Activated T-helper 17 cell treated with anti-CD3 and anti-CD28 coated beads, Interleukin-2, amount 50 U/mL, for 72 hours (primary cell): ENCODE measurements around the gene BTN1A1. TPM values are rescaled to one million over a fixed set of nuclear protein-coding genes. Genes with fewer than 3 reads are reported as not detected.

Experiments used
- ATAC-seq: fragments of 150-1000 bp; cut with Tn5 transposase; replicated peaks from 2 replicates; pipeline ENCODE4 v1.10.0; 2021; ENCODE audit warnings: mild to moderate bottlenecking, moderate library complexity
- H3K27ac Mint-ChIP-seq: one replicate; pipeline ENCODE4 v1.8.0; 2022; ENCODE audit warnings: mixed read lengths
- H3K27me3 Mint-ChIP-seq: one replicate; pipeline ENCODE4 v1.8.0; 2022; ENCODE audit warnings: mixed read lengths
- H3K36me3 Mint-ChIP-seq: one replicate; pipeline ENCODE4 v1.8.0; 2022; ENCODE audit warnings: low read depth, mild to moderate bottlenecking, mixed read lengths
- H3K4me1 Mint-ChIP-seq: one replicate; pipeline ENCODE4 v1.8.0; 2022; ENCODE audit warnings: mixed read lengths
- H3K4me3 Mint-ChIP-seq: one replicate; pipeline ENCODE4 v1.8.0; 2022; ENCODE audit warnings: mild to moderate bottlenecking, mixed read lengths
- H3K9me3 Mint-ChIP-seq: one replicate; pipeline ENCODE4 v1.8.0; 2022; ENCODE audit warnings: mixed read lengths
- total RNA-seq, 2 donors: library from RNA; stranded (reverse); gene quantifications; one replicate each; pipeline ENCODE4 v1.2.3, GENCODE V29; 2022

Gene BTN1A1
- total RNA-seq, 2 donors from 2014 or later: 0.21 TPM; not detected in 1

- Mint-ChIP-seq H3K4me3 (no peak overlapping the region), H3K27me3 (no peaks in the 10 kb centered on the region), H3K4me1 (no peaks in the 10 kb centered on the region), H3K36me3 (peaks cover 23% of the 10 kb centered on the region), H3K27ac (peak overlapping the region; percentile 85), H3K9me3 (no peaks in the 10 kb centered on the region)
- peak; percentile 73 for ATAC-seq
Observed at GRCh38 chr6:26550250-26550993, 50.3 kb downstream of the BTN1A1 start.

GRCh38 chr6:26552205-26552604, 52.1 kb downstream of the BTN1A1 start:
- H3K27ac Mint-ChIP-seq: no peak overlapping the region
- no peak overlapping the region for H3K4me3 Mint-ChIP-seq
- ATAC-seq: no peak
- no peaks in the 10 kb centered on the region for H3K27me3 Mint-ChIP-seq
- peaks cover 11% of the 10 kb centered on the region for H3K36me3 Mint-ChIP-seq
- H3K9me3 Mint-ChIP-seq: no peaks in the 10 kb centered on the region
- H3K4me1 Mint-ChIP-seq: no peaks in the 10 kb centered on the region

- no peak overlapping the region for H3K4me3 Mint-ChIP-seq
Observed at GRCh38 chr6:26552640-26553188, 52.6 kb downstream of the BTN1A1 start.

GRCh38 chr6:26553264-26553634, 53.1 kb downstream of the BTN1A1 start:
- no peak overlapping the region for H3K27ac Mint-ChIP-seq
- no peaks in the 10 kb centered on the region for H3K4me1 Mint-ChIP-seq
- peak; percentile 66 for ATAC-seq
- no peaks in the 10 kb centered on the region for H3K27me3 Mint-ChIP-seq
- no peak overlapping the region for H3K4me3 Mint-ChIP-seq
- no peaks in the 10 kb centered on the region for H3K9me3 Mint-ChIP-seq
- H3K36me3 Mint-ChIP-seq: peaks cover 10% of the 10 kb centered on the region

More at GRCh38 chr6:26552640-26553188, 52.6 kb downstream of the BTN1A1 start:
- no peaks in the 10 kb centered on the region for H3K27me3 Mint-ChIP-seq
- H3K36me3 Mint-ChIP-seq: peaks cover 10% of the 10 kb centered on the region
- H3K9me3 Mint-ChIP-seq: no peaks in the 10 kb centered on the region
- H3K4me1 Mint-ChIP-seq: no peaks in the 10 kb centered on the region
- ATAC-seq: no peak
- no peak overlapping the region for H3K27ac Mint-ChIP-seq

- peaks cover 10% of the 10 kb centered on the region for H3K36me3 Mint-ChIP-seq
- H3K4me1 Mint-ChIP-seq: no peaks in the 10 kb centered on the region
- H3K27ac Mint-ChIP-seq: no peak overlapping the region
- ATAC-seq: peak; percentile 53
- no peak overlapping the region for H3K4me3 Mint-ChIP-seq
- H3K27me3 Mint-ChIP-seq: no peaks in the 10 kb centered on the region
- H3K9me3 Mint-ChIP-seq: no peaks in the 10 kb centered on the region
Observed at GRCh38 chr6:26553635-26554446, 53.7 kb downstream of the BTN1A1 start.

GRCh38 chr6:26554447-26554696, 54.3 kb downstream of the BTN1A1 start:
- Mint-ChIP-seq H3K27ac (no peak overlapping the region), H3K36me3 (peaks cover 10% of the 10 kb centered on the region), H3K4me3 (no peak overlapping the region), H3K27me3 (no peaks in the 10 kb centered on the region), H3K9me3 (no peaks in the 10 kb centered on the region), H3K4me1 (no peaks in the 10 kb centered on the region)
- ATAC-seq: no peak

- peak; percentile 13 for ATAC-seq
- Mint-ChIP-seq H3K4me3 (no peak overlapping the region), H3K9me3 (no peaks in the 10 kb centered on the region), H3K4me1 (no peaks in the 10 kb centered on the region), H3K36me3 (peaks cover 10% of the 10 kb centered on the region), H3K27ac (no peak overlapping the region), H3K27me3 (no peaks in the 10 kb centered on the region)
Observed at GRCh38 chr6:26554697-26555504, 54.8 kb downstream of the BTN1A1 start.

- Mint-ChIP-seq H3K4me3 (peak overlapping the region; percentile 3), H3K27me3 (no peaks in the 10 kb centered on the region), H3K4me1 (no peaks in the 10 kb centered on the region), H3K9me3 (no peaks in the 10 kb centered on the region), H3K27ac (peak overlapping the region; percentile 75), H3K36me3 (peaks cover 10% of the 10 kb centered on the region)
- no peak for ATAC-seq
Observed at GRCh38 chr6:26555505-26556262, 55.6 kb downstream of the BTN1A1 start.

GRCh38 chr6:26556263-26557070, 56.4 kb downstream of the BTN1A1 start:
- H3K27ac Mint-ChIP-seq: peak overlapping the region; percentile 75
- no peaks in the 10 kb centered on the region for H3K9me3 Mint-ChIP-seq
- peaks cover 10% of the 10 kb centered on the region for H3K36me3 Mint-ChIP-seq
- no peaks in the 10 kb centered on the region for H3K27me3 Mint-ChIP-seq
- peak overlapping the region; percentile 3 for H3K4me3 Mint-ChIP-seq
- ATAC-seq: no peak
- no peaks in the 10 kb centered on the region for H3K4me1 Mint-ChIP-seq

Other genes starting within 250 kb of the BTN1A1 start
- gene BTN3A2, start 135.1 kb upstream of the BTN1A1 start, total RNA-seq: 100 to 1,000 TPM in 1 of 2 donors, 10 to 100 TPM in 1; 70.5 to 134 TPM
- 10 to 100 TPM; 20.7 to 46.3 TPM for gene BTN2A2, start 117.2 kb upstream of the BTN1A1 start, total RNA-seq
- gene BTN3A1, start 98.0 kb upstream of the BTN1A1 start, total RNA-seq: 10 to 100 TPM; 35.1 to 70.0 TPM
- gene BTN3A3, start 59.8 kb upstream of the BTN1A1 start, total RNA-seq: 10 to 100 TPM; 31.1 to 77.1 TPM
- 10 to 100 TPM; 26.1 to 36.3 TPM for gene BTN2A1, start 42.3 kb upstream of the BTN1A1 start, total RNA-seq
- gene HMGN4, start 38.1 kb downstream of the BTN1A1 start, total RNA-seq: 10 to 100 TPM; 84.3 to 90.3 TPM
- gene ABT1, start 96.7 kb downstream of the BTN1A1 start, total RNA-seq: 10 to 100 TPM; 24.5 to 30.0 TPM
- gene ZNF322, start 159.4 kb downstream of the BTN1A1 start, total RNA-seq: 1 to 10 TPM; 9.4 to 9.7 TPM